ENCODE measurements around the gene WNT7A. TPM values are rescaled to one million over a fixed set of nuclear protein-coding genes. Genes with fewer than 3 reads are reported as not detected.
A peak's percentile ranks its signal among the peaks of the same experiment; 100 is the strongest.

Gene WNT7A
- total and polyA plus RNA-seq, 9 donors: under 0.01 to 1.0 (median 0.07) TPM; not detected in 4

GRCh38 chr3:13771496-13771895 lies 108.4 kb downstream of the WNT7A start:
- DNase-seq: no peak
- H3K4me3 ChIP-seq (ENCODE audit: low read length): no peak overlapping the region
- WGBS (ENCODE audit: insufficient coverage): 82% methylated on average over 4 of the region's 9 CpGs
- peaks cover 2% of the 10 kb centered on the region for H3K27me3 ChIP-seq (ENCODE audit: control insufficient read depth, insufficient read depth, low read length)
- H3K4me1 ChIP-seq (ENCODE audit: control insufficient read depth, insufficient read depth, low read length): no peaks in the 10 kb centered on the region
- H3K27ac ChIP-seq (ENCODE audit: low read length): no peak overlapping the region
- no peaks in the 10 kb centered on the region for H3K9me3 ChIP-seq (replicated peaks; ENCODE audit: control insufficient read depth, low read depth, low read length)
- no peaks in the 10 kb centered on the region for H3K36me3 ChIP-seq (ENCODE audit: control insufficient read depth, insufficient read depth, low read length)

DNA sequence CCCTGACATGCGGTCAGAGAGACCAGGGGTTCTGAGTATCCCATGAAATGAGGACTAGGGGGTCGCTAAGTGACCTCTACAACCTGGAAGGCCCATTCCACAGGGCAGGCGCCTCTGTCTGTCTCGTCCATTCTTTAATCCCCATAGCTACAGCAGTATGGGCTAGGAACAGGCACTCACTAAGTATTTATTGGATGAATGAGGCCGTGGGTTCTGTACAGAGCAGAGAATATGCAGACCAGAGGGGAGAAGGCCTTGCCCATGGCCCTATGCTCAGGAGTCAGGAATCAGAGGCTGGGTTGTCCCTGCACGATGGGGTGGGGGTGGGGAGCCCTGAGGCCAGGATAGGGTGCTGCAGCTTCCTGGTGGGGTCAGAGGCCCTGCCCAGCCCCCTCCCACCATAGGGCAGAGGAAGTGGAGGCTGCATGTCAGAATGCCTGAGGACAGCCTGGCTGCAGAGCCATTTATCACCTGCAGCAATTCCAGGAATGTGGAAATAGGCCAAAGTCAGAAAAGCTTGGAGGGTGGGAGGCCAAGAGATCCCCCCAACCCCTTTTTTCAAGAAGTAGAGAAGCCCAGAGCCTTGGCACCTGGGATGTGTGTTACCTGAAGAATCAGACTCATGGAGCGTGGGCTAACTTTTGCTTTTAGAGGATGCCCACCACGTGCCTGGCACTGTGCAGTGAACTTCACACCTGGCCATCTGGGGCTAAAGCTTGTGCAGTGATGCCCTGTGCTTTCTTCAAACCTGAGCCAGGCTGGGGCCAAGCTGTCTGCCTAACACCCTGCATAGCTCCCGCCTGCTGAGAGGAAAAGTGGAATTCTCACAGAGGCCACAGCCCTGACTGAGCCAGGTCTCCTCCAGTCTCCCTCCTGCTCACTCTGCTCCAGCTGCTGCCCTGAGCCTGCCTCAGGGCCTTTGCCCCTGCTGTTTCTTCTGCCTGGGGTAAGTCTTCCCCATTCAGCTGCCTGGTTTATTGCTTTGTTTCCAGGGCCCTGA lies 109.4 kb downstream of the WNT7A start:
- no peak for DNase-seq
- Histone ChIP-seq H3K36me3 (ENCODE audit: control insufficient read depth, insufficient read depth, low read length) (no peaks in the 10 kb centered on the region), H3K4me1 (ENCODE audit: control insufficient read depth, insufficient read depth, low read length) (no peaks in the 10 kb centered on the region), H3K27me3 (ENCODE audit: control insufficient read depth, insufficient read depth, low read length) (peaks cover under 1% of the 10 kb centered on the region), H3K4me3 (ENCODE audit: low read length) (no peak overlapping the region), H3K27ac (ENCODE audit: low read length) (no peak overlapping the region), H3K9me3 (replicated peaks; ENCODE audit: control insufficient read depth, low read depth, low read length) (no peaks in the 10 kb centered on the region)
- 57% methylated on average over 6 of the region's 9 CpGs for WGBS (ENCODE audit: insufficient coverage)

DNA sequence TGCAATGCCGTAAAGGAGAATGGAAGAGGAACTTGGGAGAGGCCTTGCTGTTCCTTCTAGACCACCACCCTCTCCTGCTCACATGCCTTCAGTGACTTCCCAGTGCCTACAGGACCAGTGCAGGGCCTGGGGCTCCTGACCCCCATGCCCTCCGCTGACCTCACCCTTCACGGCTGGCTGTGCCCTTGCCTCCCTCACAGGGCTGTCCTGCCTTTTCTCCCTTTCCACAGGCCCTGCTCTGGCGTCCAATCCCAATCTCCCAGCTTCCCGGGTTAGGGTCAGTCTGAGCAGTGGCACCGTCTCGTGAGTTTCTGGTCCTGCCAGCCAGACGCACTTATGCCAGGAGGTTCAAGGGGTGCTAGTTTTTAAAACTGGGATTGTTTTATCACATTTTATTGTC lies 110.4 kb downstream of the WNT7A start:
- Histone ChIP-seq H3K36me3 (ENCODE audit: control insufficient read depth, insufficient read depth, low read length) (no peaks in the 10 kb centered on the region), H3K4me3 (ENCODE audit: low read length) (no peak overlapping the region), H3K27ac (ENCODE audit: low read length) (no peak overlapping the region), H3K9me3 (replicated peaks; ENCODE audit: control insufficient read depth, low read depth, low read length) (no peaks in the 10 kb centered on the region), H3K27me3 (ENCODE audit: control insufficient read depth, insufficient read depth, low read length) (peaks cover 2% of the 10 kb centered on the region), H3K4me1 (ENCODE audit: control insufficient read depth, insufficient read depth, low read length) (no peaks in the 10 kb centered on the region)
- 77% methylated on average over 2 of the region's 8 CpGs for WGBS (ENCODE audit: insufficient coverage)
- no peak for DNase-seq

DNA sequence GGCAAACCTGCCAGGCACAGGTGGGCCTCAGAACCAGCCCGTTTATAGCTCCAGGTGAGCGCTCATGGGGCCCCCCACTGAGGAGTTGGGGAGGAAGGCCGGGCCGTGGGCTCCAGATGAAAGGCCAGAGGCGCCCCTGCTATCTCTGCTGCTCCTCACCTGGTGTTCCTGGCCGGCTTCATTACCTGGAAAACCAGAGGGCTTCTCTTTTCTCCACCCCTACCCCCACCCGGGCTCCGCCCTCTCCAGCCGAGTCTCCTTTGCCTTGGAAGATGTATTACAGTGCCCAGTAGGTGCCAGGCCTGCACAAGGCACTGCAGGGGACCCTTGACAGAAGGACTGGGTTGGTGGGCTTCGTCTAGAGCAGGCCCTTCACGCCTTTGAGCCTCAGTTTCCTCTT lies 111.4 kb downstream of the WNT7A start:
- WGBS (ENCODE audit: insufficient coverage): 64% methylated on average over 4 of the region's 11 CpGs
- Histone ChIP-seq H3K4me1 (ENCODE audit: control insufficient read depth, insufficient read depth, low read length) (no peaks in the 10 kb centered on the region), H3K9me3 (replicated peaks; ENCODE audit: control insufficient read depth, low read depth, low read length) (no peaks in the 10 kb centered on the region), H3K4me3 (ENCODE audit: low read length) (no peak overlapping the region), H3K27ac (ENCODE audit: low read length) (no peak overlapping the region), H3K36me3 (ENCODE audit: control insufficient read depth, insufficient read depth, low read length) (no peaks in the 10 kb centered on the region), H3K27me3 (ENCODE audit: control insufficient read depth, insufficient read depth, low read length) (peaks cover 6% of the 10 kb centered on the region)
- no peak for DNase-seq

DNA sequence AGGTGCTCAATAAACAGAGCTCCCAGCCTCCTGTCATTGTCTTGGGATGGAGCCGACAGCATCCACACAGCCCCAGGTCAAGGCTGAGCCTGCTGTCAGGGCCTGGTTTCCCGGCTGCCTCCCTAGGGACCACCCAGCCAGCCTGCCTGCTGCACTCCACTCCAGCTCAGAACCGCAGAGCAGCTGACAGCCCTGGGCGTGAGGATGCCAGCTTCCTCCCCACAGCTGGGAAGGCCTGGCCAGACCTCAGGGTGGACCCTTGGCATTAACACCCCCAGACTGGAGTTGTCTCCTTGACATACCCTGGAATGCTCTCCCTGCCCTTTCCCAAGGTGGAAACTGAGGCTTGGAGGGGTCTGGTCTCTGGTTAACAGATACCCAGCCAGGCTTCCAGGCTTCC lies 112.0 kb downstream of the WNT7A start:
- WGBS (ENCODE audit: insufficient coverage): 30% methylated on average over 4 of the region's 4 CpGs
- H3K4me1 ChIP-seq (ENCODE audit: control insufficient read depth, insufficient read depth, low read length): no peaks in the 10 kb centered on the region
- H3K27ac ChIP-seq (ENCODE audit: low read length): no peak overlapping the region
- peak; percentile 15 for DNase-seq
- no peaks in the 10 kb centered on the region for H3K36me3 ChIP-seq (ENCODE audit: control insufficient read depth, insufficient read depth, low read length)
- no peak overlapping the region for H3K4me3 ChIP-seq (ENCODE audit: low read length)
- H3K9me3 ChIP-seq (replicated peaks; ENCODE audit: control insufficient read depth, low read depth, low read length): peaks cover 1% of the 10 kb centered on the region
- H3K27me3 ChIP-seq (ENCODE audit: control insufficient read depth, insufficient read depth, low read length): peaks cover 8% of the 10 kb centered on the region

DNA sequence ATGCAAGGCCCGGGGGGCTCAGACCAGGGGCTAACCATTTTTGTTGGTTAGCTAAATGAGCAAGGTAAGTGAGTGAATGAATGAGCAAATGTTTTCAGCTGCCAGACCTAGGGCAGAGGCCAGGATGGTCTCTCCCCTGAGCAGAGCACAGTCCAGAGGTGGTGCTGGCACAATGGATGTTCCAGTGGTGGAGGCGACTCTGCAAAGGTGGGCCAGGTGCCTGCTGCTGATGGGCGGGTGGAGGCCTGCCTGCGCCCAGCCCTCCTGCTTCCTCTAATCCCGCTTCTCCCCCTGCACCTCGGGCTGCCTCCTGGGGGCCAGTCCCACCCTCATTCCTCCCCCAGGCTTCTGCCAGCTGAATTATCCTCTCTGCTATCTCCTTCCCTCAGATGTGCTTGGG lies 112.8 kb downstream of the WNT7A start:
- no peak for DNase-seq
- H3K9me3 ChIP-seq (replicated peaks; ENCODE audit: control insufficient read depth, low read depth, low read length): peaks cover 5% of the 10 kb centered on the region
- no peak overlapping the region for H3K27ac ChIP-seq (ENCODE audit: low read length)
- WGBS (ENCODE audit: insufficient coverage): 100% methylated on average over 1 of the region's 6 CpGs
- H3K36me3 ChIP-seq (ENCODE audit: control insufficient read depth, insufficient read depth, low read length): no peaks in the 10 kb centered on the region
- H3K4me1 ChIP-seq (ENCODE audit: control insufficient read depth, insufficient read depth, low read length): no peaks in the 10 kb centered on the region
- peaks cover 9% of the 10 kb centered on the region for H3K27me3 ChIP-seq (ENCODE audit: control insufficient read depth, insufficient read depth, low read length)
- H3K4me3 ChIP-seq (ENCODE audit: low read length): no peak overlapping the region

Other genes with a start within 250 kb of the WNT7A start
- gene CHCHD4, start 244.8 kb upstream of the WNT7A start, total RNA-seq: 13.8 TPM
- gene CHCHD4, start 244.8 kb upstream of the WNT7A start, polyA plus RNA-seq (ENCODE audit: insufficient read depth in 1 of 8, insufficient read length in 8 of 8, low replicate concordance in 1 of 8): 10 to 100 TPM; 12.1 to 15.3 (median 12.9) TPM
- gene TMEM43, start 245.0 kb upstream of the WNT7A start, total RNA-seq: 66.1 TPM
- gene TMEM43, start 245.0 kb upstream of the WNT7A start, polyA plus RNA-seq (ENCODE audit: insufficient read depth in 1 of 8, insufficient read length in 8 of 8, low replicate concordance in 1 of 8): 10 to 100 TPM; 43.7 to 69.7 (median 50.1) TPM